HG03342 (cell line): ENCODE results near the gene SRXN1.
"Not testable (repeated sequence)": the region's sequence is repeated elsewhere in the genome, so short reads cannot be mapped to it uniquely, and the experiment has no call there.

Experiments
- ATAC-seq: cut with Tn5 transposase; IDR thresholded peaks from one replicate; pipeline ENCODE4 v1.9.1; 2021; ENCODE audit warnings: mild to moderate bottlenecking, moderate library complexity; ENCODE audit not compliant: unreplicated experiment

The SRXN1 gene

DNA sequence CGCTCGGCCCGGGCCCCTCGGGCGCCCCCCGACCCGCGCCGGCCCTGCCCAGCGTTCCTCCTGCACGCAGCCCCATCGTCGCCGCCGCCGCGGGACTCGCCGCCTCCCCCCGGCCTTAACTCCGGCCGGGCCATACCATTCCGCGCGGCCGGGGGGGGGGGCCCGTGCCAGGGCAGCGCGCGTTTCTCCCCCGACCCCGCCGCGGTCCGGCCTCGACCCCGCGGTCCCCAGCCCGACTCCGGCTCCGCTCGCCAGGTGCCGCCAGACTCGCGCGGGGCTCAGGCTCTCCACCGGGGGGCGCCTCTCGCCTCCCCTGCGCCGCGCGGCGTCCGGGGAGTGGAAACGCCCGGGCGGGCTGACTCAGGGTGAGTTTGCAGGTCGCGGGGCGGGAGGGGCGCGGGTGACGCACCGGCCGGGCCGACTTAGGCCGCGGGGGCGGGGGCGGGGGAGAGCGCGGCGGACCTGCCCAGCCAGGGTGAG is at the start of gene SRXN1:
Gene SRXN1 (minus strand): TSS at position 91 of the 480 bp plus-strand sequence. CDS start 15 bp downstream, at position 76.
- peak; percentile 87 for ATAC-seq

DNA sequence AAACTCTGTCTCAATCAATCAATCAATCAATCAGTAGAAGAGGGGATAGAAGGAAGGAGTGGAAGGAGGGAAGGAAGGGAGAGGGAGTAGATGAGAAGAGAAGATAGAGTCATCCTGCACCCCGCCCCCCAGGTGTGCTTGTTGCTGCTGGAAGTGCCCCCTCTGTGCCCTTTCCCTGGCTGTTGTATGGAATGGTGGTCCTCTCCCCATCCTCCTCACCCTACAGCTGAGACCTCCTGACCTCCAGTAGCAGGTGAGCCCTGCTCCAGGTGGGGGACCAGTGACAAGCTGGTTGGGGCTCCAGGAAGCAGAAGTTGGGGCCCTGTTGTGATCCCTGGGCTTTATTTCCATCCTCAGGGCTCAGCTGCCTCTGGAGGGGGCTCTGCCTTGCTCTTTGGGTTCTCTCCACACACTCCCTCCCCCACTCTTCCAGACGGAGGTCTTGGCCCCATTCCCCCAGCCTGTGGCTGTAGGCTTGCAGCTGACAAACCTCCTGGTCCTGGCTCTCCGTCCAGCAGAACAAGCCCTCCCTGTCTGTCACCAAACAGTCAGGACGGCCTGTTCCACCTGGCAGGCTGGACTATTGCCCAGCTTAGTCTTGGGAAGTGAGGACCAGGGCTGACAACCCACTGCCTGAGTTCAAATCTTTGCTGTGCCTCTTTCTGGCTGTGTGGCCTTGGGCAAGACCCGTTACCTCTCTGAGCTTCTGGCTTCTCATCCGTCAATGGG is 48.6 kb upstream of the SRXN1 start:
- ATAC-seq: no peak

DNA sequence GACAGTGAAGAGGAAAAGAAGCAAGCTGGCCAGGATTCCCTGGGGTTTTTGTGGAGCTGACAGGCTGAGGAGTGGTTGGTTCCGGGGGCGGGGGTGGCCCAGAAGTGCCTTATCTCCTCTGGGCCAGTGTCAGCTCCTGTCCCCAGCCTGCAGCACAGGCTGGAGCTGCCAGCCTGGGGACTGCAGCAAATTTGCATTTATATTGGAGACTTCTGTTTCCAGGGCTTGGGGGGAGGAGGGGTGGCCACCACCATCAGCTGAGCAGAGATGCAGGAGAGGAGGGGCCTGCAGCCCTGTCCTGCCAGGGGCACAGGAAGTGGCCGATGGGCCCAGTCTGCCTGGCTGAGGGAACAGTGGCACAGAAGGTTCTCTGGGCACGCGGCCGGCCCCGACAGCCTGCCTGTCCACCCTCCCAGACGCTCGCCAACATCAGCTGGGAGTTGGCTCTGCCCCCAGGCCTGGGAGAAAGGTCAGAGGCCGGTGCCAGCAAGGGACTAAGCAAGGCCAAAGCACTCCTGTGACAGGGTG is 46.9 kb upstream of the SRXN1 start:
- ATAC-seq: no peak

DNA sequence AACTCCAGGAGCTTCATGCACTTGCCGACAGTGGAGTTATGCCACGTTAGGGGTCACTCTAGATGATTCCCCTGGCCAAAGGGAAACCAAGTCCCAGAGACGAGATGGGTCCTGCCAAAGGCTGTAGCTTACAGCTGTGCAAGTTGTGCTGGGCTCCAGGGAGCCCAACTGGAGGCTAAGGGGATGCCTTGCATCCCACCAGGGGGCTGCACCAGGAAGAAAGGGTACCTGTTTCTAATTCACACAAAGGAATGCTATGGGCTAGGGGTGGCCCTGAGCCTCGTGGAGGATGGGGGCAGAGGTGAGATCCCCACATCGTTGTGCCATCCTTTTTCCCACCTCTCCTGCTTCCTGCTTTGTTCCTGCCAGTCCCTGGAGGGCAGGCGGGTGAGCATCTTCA is 46.3 kb upstream of the SRXN1 start:
- ATAC-seq: no peak

DNA sequence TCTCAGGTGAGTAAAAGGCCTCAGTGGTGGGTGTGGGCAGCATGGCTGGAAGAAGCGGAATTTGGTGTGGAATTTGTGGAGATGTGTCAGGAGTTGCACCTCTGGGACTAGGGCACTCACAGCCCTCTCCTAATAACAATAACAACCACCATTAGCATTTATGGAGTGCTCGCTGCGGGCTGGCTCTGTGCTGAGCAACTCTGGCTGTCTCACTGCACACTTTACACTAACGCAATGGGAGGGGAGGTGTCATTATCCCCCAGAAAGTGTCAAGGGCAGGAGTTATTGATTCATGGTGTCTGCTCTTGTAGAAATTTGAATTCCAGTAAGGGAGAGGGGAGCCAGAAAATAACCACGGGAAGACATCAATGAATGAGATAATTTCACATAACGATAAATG is 45.3 kb upstream of the SRXN1 start:
- ATAC-seq: no peak

DNA sequence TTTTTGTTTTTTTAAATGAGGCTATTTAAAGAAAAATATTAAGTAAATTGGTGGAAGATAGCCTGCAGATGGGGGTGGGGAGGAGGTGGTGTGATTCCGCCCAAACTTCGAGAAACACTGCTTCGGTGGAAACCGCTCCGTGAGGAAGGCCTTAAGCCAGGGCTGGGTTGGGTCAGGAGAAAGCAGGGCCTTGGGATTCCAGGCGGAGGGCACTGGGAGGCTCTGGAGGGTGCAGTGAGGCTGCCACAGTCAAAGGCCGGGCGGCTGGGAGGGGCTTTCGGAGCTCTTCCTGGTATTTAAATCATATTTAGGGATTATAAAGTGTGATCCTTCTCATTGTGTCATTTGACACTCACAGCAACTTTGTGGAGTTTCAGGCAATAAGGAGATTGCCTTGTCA is 44.8 kb upstream of the SRXN1 start:
- ATAC-seq: no peak

DNA sequence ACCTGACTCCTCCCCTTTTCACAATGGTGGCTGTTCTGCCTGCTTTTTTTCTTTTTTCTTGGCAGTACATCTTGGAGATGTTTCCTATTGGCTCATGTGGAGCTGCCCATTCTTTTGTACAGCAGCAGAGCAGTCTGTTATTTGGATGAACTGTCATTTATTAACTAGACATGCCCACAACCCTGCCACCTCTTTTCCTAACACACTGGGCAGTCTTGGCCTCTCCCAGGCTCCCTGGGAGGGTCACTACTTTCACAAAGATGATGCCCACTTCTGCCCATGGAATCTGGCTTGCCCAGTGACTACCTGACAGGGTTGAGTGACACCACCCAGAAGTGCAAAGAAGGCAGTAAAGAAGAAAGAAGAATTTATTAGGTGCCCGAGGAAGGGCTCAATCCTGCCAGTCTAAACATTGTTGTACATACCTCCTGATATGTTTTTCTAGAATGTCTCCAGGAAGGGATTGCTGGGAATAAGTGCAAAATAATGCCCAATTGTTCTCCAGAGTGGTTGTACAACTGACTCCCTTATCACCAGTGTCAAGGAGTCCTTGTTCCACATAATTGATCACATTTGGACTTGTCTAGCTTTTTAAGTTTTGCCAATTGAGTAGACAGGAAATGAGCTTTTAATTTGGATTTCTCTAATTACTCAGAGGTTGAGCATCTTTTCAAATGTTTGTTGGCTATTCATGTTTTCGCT is 42.3 kb upstream of the SRXN1 start:
- ATAC-seq: no peak

DNA sequence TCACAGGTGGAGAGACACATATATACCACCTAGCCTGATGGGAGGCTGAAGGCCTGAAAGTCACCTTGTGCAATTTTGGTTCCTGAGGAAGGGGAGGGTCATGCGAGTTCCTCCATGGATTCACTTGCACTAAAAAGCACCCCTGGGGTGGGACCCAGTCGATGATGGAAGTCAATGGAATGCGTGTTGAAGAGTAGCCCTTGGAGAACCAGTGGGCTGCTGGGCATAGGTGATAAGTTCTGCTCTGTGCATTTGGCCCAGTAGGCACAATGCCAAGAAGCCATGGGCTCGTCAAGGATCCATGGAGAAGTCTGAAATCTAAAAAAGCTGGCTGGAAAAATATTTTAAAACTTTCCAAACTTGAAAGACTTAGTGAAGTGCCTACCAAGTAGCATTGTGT is 41.5 kb upstream of the SRXN1 start:
- ATAC-seq: no peak

DNA sequence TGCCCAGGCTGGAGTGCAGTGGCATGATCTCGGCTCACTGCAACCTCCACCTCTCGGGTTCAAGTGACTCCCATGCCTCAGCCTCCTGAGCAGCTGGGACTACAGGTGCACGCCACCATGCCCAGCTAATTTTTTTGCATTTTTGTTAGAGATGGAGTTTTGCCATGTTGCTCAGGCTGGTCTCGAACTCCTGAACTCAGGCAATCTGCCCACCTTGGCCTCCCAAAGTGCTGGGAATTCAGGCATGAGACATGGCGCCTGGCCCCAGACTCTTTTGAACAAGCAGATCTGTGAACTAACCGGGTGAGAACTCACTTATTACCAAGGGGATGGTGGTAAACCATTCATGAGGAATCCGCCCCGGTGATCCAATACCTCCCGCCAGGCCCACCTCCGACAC is 40.8 kb upstream of the SRXN1 start:
- not testable (repeated sequence) for ATAC-seq

DNA sequence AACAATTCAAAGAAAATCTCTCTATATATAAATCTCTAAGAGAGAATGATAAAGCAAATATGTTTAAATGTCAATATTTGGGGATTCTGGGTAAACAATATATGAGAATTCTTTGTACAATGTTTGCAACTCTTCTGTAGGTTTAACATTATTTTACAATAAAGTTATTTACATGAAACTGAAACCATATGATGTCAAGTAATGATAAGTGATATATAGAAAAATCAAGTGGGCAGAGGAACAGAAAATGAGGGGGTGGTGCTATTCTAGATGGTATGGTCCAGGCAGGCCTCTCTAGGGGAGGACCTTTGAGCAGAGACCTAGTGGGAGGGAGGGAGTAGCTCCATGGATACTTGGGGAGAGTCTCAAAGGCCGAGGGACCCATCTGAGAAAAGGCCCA is 39.0 kb upstream of the SRXN1 start:
- no peak for ATAC-seq

DNA sequence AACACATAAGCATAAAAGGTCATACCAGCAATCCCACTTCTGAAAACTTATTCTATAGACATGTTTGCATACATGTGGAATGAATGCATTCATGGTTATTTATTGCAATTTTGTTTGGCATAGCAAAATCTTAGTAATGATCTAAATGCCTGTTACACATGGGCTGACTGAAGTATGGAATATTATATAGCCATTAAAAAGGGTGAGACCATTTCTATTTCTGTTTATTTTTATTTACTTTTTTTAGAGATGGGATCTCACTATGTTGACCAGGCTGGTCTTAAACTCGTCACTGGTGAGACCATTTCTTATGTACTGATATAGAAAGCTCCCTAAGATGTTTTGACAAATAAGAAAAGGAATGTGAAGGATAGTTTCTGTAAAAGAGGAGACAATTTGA is 36.9 kb upstream of the SRXN1 start:
- no peak for ATAC-seq

DNA sequence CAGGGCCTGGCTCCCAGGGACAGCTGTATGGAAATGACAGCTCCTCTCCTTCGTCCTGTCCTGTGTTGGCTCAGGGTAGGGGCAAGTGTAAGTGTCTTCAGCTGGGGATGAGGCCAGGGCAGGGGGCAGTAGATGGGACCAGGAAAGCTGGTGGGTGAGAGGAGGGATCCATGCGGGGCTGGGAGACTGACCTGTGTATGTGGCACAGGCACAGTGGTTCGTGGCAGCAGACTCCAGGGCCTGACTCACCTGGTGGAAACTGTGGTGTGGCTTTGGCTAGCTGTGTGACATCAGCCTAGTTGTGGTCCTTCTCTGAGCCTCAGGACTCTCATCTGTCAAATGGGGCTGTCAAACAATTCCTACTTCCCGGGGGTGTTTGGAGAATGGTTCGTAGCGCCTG is 36.3 kb upstream of the SRXN1 start:
- ATAC-seq: no peak

DNA sequence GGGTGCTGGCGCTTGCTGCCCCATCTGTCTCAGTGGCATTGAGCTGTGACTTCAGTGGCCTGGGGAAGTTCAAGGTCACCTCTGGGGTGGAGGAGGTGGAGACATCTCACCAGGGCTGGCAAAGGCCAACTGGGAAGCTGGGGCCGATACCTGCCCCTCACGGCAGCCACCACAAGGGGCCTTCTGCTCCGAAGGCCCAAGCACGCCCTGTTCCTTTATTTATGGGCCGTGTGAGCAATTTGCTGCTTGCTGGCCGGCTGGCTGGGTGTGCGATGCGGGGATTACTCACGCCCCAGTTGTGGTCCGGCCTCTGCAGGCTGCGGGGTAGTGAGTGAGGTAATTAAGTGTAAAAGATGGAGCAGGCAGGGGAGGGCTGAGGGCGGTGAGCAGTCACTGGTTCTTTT is 35.8 kb upstream of the SRXN1 start:
- no peak for ATAC-seq

DNA sequence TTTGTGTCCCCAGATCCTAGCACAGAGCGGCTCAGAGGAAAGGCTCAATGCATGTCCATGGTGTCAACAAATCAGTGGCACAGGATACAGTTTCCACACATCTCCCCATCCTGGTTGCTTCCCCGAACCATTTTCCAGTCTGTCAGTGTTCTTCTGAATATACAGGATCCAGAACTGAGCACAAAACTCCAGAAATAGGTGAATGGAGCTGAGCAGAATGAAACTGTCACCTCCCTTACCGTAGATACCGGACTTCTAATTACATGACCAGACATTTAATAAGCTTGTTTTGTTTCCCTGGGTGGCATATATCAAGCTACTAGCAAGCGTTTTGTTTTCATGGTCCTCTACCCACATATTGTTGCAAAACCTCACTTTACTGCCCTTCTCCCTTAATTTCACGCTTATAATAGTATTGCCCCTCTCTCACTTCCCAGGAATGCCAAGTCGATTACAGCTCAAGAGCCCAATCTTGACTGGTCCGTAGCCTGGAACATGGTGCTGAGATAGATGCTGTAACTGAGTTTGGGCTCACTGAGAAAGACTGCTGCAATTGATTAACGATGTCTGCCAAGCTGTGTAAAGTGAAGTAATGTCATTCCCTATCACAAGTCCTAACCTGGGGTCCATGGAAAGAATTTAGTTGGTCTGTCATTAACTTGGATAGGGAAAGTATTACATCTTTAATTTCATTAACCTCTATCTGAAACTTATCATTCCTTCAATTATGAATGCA is 34.6 kb upstream of the SRXN1 start:
- no peak for ATAC-seq

DNA sequence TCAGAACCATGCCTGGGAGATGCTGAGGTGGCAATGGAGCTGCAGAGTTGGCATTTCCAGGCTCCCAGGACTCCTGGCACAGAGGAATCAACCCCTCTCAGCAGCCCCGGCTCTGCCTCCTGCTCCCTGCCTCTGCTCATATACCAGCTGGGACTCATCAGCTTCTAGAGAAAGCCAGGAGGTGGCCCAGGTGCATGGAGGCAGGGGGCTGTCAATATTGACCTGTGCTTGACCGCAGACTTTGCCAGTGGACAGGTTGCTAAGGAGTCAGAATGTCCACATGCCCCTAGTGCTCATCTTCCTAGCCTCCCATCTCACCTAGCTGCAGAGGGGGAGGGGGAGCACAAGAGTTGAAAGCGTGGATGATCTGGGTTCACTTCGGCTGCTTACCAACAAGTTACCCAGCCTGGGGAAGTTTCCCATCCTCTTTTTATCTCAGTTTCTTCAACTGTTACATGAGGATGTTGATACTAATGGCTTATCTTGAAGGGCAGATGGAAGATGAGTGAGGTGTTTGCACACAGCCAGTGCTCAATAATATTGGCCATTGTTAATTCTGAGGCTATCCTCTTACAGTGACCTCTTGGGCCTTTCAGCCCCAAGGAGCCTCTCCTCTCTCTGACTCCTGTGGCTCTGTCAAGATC is 31.8 kb upstream of the SRXN1 start:
- ATAC-seq: no peak

DNA sequence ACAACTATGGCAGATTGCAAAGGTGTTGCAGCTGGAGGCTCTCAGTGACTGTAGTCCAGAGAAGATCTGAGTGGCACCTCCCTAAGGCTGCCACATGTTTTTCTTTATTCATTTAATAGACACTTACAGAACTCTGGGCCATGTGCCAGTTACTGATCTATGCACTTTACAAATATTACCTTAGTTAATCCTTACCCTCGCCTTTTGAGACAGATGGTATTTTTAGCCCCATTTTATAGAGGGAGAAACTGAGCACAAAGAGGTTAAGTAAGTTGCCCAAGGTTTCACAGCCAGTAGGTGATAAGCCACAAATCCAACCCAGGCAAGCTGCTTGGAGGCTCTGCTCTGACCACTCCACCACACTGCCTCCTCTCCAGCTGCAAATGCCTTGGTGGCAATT is 29.1 kb upstream of the SRXN1 start:
- ATAC-seq: no peak

DNA sequence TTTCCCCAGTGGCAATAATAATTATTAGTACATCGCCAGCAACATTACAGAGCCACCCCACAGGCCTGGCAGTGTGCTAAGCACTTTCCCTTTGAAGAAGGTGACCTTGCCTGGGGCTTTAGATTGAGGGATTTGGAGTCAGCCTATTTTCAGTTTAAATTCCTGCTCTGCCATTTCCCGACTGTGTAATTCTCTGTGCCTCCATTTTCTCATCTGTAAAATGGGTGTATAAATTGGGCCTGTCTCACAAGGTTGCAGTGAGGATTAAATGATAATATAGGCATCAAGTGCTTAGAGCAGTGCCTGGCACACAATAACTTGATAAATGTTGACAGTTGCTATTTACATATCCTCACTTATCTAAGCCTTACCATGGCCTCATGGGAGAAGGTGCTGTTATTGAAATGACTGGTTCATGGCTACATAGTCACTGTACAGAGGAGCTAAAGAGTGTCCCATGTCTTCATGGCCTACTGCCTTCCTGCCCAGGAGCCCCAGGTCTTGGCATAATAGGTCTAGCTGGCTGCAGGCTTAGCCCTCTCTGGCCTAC is 27.7 kb upstream of the SRXN1 start:
- no peak for ATAC-seq

DNA sequence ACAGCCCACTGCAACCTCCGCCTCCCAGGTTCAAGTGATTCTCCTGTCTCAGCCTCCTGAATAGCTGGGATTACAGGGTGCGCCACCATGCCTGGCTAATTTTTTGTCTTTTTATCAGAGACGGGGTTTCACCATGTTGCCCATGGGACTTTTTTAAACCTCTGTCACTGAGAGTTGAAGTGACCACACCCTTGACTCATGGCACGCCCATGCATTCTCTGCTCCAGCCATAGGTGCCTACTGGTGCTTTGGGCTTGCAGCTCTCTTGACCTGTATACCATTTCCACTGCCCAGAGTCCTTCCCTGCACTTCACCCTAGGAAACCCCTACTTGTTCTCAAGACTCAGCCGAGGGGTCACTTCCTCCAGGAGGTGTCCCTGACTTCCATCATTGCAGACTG is 25.0 kb upstream of the SRXN1 start:
- no peak for ATAC-seq

DNA sequence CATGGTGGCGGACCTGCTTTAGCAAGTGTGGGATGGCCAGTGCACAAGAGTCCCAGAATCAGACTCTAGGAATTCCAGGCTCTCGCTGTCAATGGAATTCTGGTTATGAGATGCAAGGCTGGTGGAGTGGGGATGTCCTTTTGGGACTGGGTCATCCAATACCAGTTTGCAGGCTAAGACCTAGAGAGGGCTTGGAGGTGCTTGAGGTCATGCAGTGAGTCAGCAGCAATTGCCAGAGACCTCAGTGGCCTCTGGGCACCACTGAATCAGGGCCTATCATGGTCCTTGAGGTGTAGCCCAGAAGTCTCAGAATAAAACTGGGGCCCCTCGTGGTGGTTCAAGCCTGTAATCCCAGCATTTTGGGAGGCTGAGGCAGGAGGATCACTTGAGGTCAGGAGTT is 24.0 kb upstream of the SRXN1 start:
- ATAC-seq: no peak

DNA sequence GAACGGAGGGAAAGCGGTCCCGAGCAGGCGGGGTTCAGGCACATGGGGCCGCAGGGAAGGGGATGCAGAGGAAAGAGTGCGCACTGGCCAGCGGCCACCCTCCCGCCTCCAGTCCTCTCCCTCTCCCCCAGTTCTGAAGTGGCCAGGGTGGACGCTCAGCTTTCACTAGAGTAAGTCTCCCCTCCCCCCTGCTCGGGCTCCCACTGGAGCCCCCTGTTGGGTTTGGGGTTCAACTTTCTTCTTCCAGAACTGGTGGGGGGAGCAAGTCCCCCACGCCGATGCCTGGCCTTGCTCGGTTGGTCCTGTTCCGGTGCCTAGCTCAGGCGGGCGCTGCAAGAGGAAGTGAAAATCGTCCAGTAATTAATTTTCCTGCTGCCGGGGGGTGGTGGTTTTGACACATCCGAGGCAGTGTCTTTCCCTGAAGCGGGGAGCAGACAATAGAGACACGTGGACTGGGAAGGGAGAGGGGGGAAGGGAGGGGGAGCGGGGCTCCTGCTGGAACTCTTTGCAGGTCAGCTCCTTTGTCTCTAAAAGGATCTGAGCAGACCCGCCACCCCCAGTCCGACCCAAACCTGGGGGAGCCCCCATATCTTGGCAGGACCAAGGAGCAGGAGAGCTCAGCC is 23.4 kb upstream of the SRXN1 start:
- ATAC-seq: no peak
